HL-60 (cell line): ENCODE data around the gene ARG1.

ENCODE experiments used
- CTCF ChIP-seq: IDR thresholded peaks from one replicate; pipeline ENCODE4 v1.5.1; 2011; ENCODE audit warnings: low read length, control low read depth, inconsistent platforms; ENCODE audit not compliant: insufficient read depth
- GABPA ChIP-seq: IDR thresholded peaks from 2 replicates; pipeline ENCODE4 v1.6.1; 2012; ENCODE audit warnings: low read depth
- POLR2AphosphoS5 ChIP-seq: IDR thresholded peaks from 2 replicates; pipeline ENCODE4 v1.6.1; 2012; ENCODE audit warnings: low read depth
- TF ChIP-seq, protein P1 (sequence below): IDR thresholded peaks from 2 replicates; pipeline ENCODE4 v1.6.1; 2012; ENCODE audit warnings: low read depth; ENCODE audit not compliant: insufficient replicate concordance

GRCh38 chr6:131549811-131550210 lies 23.2 kb upstream of the ARG1 start:
- TF ChIP-seq CTCF, result no peak
- TF ChIP-seq, protein P1, sequence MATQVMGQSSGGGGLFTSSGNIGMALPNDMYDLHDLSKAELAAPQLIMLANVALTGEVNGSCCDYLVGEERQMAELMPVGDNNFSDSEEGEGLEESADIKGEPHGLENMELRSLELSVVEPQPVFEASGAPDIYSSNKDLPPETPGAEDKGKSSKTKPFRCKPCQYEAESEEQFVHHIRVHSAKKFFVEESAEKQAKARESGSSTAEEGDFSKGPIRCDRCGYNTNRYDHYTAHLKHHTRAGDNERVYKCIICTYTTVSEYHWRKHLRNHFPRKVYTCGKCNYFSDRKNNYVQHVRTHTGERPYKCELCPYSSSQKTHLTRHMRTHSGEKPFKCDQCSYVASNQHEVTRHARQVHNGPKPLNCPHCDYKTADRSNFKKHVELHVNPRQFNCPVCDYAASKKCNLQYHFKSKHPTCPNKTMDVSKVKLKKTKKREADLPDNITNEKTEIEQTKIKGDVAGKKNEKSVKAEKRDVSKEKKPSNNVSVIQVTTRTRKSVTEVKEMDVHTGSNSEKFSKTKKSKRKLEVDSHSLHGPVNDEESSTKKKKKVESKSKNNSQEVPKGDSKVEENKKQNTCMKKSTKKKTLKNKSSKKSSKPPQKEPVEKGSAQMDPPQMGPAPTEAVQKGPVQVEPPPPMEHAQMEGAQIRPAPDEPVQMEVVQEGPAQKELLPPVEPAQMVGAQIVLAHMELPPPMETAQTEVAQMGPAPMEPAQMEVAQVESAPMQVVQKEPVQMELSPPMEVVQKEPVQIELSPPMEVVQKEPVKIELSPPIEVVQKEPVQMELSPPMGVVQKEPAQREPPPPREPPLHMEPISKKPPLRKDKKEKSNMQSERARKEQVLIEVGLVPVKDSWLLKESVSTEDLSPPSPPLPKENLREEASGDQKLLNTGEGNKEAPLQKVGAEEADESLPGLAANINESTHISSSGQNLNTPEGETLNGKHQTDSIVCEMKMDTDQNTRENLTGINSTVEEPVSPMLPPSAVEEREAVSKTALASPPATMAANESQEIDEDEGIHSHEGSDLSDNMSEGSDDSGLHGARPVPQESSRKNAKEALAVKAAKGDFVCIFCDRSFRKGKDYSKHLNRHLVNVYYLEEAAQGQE, result no peak
- TF ChIP-seq GABPA, result no peak
- no peak for TF ChIP-seq POLR2AphosphoS5
